Measurements from ENCODE around the gene PCF11.

- TF ChIP-seq CTCF (conservative IDR thresholded peaks at IDR 0.05) (no peak), EZH2 (IDR thresholded peaks at IDR 0.05; ENCODE audit: low read depth) (no peak)
Observed at GRCh38 chr11:83125577-83125976, 31.4 kb upstream of the PCF11 start.

Measured in PC-9 (cell line).